K562 (cell line): Measurements from ENCODE around the gene PTPRG. TPM values are rescaled to one million over a fixed set of nuclear protein-coding genes. Genes with fewer than 3 reads are reported as not detected.

Source experiments
- ATAC-seq: fragments of 200-7000 bp; cut with Tn5 transposase; 3 replicates; pipeline ENCODE4 v1.9.1; 2020; ENCODE audit warnings: moderate library complexity
- BruUV-seq: library from RNA; stranded (reverse); fragments of 400-500 nt; replicated peaks from 2 replicates; lab custom pipeline; 2021; lab: Mats Ljungman, UMichigan
- CTCF ChIA-PET: fragments of 300-600 bp; formaldehyde crosslinking; extraction: SDS; loops from one replicate; lab custom pipeline; 2021; ENCODE audit warnings: low intra/inter-chr PET ratio; lab: Yijun Ruan, JAX
- POLR2A ChIA-PET: fragments of 300-600, 350-650 bp; sonication (Branson Sonifier 250); formaldehyde crosslinking; extraction: SDS; loops from one replicate; lab custom pipeline; 2021; ENCODE audit warnings: antibody characterized with exemption, inconsistent platforms; lab: Yijun Ruan, JAX
- DNase-seq, 4 experiments: peaks; one replicate each; pipeline versions ENCODE4 v3.0.0 to v3.0.0-alpha.2; 2011 to 2018; ENCODE audit warnings: low spot score in 3 of 4, mixed read lengths in 3 of 4; ENCODE audit errors: extremely low read depth in 1 of 4
- FAIRE-seq: peaks from 2 replicates; lab custom pipeline; 2011; peaks lifted over from hg19 to GRCh38; lab: Jason Lieb, UNC
- H2AFZ ChIP-seq: 2 replicates; pipeline ENCODE4 v1.6.0; 2011; ENCODE audit warnings: low read depth, low read length, control low read depth, inconsistent platforms
- H3K27ac ChIP-seq: fragments of 200-600 bp; 3 replicates; pipeline ENCODE4 v1.8.0; 2011; ENCODE audit warnings: low read depth, mild to moderate bottlenecking, control low read depth, inconsistent platforms, low read length, moderate library complexity, mixed read lengths; ENCODE audit errors: extremely low read depth
- H3K27me3 ChIP-seq, 2 experiments: fragments of 300-600 bp in 1 of 2; 2 replicates in 1 of 2; 3 replicates in 1 of 2; pipeline versions ENCODE4 v1.6.0 to v1.8.0; 2011; ENCODE audit warnings: inconsistent platforms in 2 of 2, low read length in 2 of 2, mild to moderate bottlenecking in 1 of 2, mixed read lengths in 1 of 2, moderate library complexity in 1 of 2; ENCODE audit not compliant: control insufficient read depth in 2 of 2, insufficient read depth in 2 of 2
- H3K36me3 ChIP-seq: fragments of 300-600 bp; 3 replicates; pipeline ENCODE4 v1.8.0; 2011; ENCODE audit warnings: mild to moderate bottlenecking, low read length, inconsistent platforms; ENCODE audit not compliant: control insufficient read depth, insufficient read depth
- H3K4me1 ChIP-seq, 2 experiments: fragments of 200-600 bp in 1 of 2; replicated peaks in 1 of 2; 2 replicates in 1 of 2; 3 replicates in 1 of 2; pipeline versions ENCODE4 v1.5.1 to v1.8.0; 2011; ENCODE audit warnings: inconsistent platforms in 2 of 2, low read length in 2 of 2, mild to moderate bottlenecking in 1 of 2, mixed read lengths in 1 of 2, moderate library complexity in 1 of 2; ENCODE audit not compliant: control insufficient read depth in 2 of 2, insufficient read depth in 2 of 2
- H3K4me2 ChIP-seq: 2 replicates; pipeline ENCODE4 v1.6.1; 2011; ENCODE audit warnings: low read length, control low read depth, inconsistent platforms, mixed read lengths; ENCODE audit not compliant: insufficient read depth
- H3K4me3 ChIP-seq: fragments of 200-600 bp; sonication (generic), shearing (Covaris generic); 2 replicates; pipeline ENCODE4 v1.5.1; 2016; ENCODE audit warnings: control low read depth, inconsistent platforms
- H3K79me2 ChIP-seq: fragments of 200-600 bp; 3 replicates; pipeline ENCODE4 v1.8.0; 2011; ENCODE audit warnings: low read length, inconsistent platforms; ENCODE audit not compliant: control insufficient read depth, insufficient read depth
- H3K9ac ChIP-seq, 2 experiments: 2 replicates each; pipeline versions ENCODE4 v1.6.0 to v1.6.1; 2011; ENCODE audit warnings: low read depth in 2 of 2, low read length in 2 of 2, control low read depth in 1 of 2, inconsistent platforms in 1 of 2, mild to moderate bottlenecking in 1 of 2, mixed read lengths in 1 of 2; ENCODE audit not compliant: insufficient read depth in 1 of 2
- H3K9me1 ChIP-seq: one replicate; pipeline ENCODE4 v1.6.0; 2011; ENCODE audit warnings: inconsistent platforms, mild to moderate bottlenecking, low read length, moderate library complexity; ENCODE audit not compliant: control insufficient read depth, insufficient read depth
- H3K9me3 ChIP-seq: replicated peaks from 2 replicates; pipeline ENCODE4 v1.5.1; 2011; ENCODE audit warnings: low read depth, low read length, inconsistent platforms; ENCODE audit not compliant: control insufficient read depth, insufficient read depth
- H4K20me1 ChIP-seq: replicated peaks from 2 replicates; pipeline ENCODE4 v1.6.1; 2011; ENCODE audit warnings: low read length, inconsistent platforms, mixed read lengths; ENCODE audit not compliant: control insufficient read depth, insufficient read depth
- BACH1 ChIP-seq: fragments of 200-800 bp; sonication (Bioruptor generic); IDR thresholded peaks from 2 replicates; pipeline ENCODE4 v1.6.1; 2016; ENCODE audit warnings: missing genetic modification characterization, missing compliant biosample characterization
- COPS2 ChIP-seq: fragments of 450-650 bp; conservative IDR thresholded peaks from 2 replicates; pipeline ENCODE4 v1.6.1; 2016; ENCODE audit warnings: mild to moderate bottlenecking, moderate library complexity
- HMG20B ChIP-seq: fragments of 250-450 bp; sonication (Bioruptor Pico); IDR thresholded peaks from 2 replicates; pipeline ENCODE4 v1.5.0; 2021; ENCODE audit warnings: mild to moderate bottlenecking
- HNRNPUL1 ChIP-seq: fragments of 200-400 bp; formaldehyde crosslinking; IDR thresholded peaks from 2 replicates; pipeline ENCODE4 v1.6.1; 2017; ENCODE audit warnings: low read length
- ILK ChIP-seq: fragments of 450-650 bp; IDR thresholded peaks from 2 replicates; pipeline ENCODE4 v1.6.1; 2016; ENCODE audit warnings: missing genetic modification characterization, low read depth, mild to moderate bottlenecking, missing compliant biosample characterization, moderate library complexity, borderline replicate concordance
- NCOA1 ChIP-seq: fragments of 450-650 bp; IDR thresholded peaks from 2 replicates; pipeline ENCODE4 v1.6.1; 2016; ENCODE audit warnings: low read depth
- NFE2 ChIP-seq: IDR thresholded peaks from 2 replicates; pipeline ENCODE4 v1.6.1; 2014; ENCODE audit warnings: antibody characterized with exemption, low read depth
- POLR2AphosphoS2 ChIP-seq: IDR thresholded peaks from 2 replicates; pipeline ENCODE4 v1.6.1; 2012; ENCODE audit warnings: low read length, improper control_type of control experiment
- XRCC4 ChIP-seq: IDR thresholded peaks from one replicate; pipeline ENCODE4 v1.6.1; 2011; ENCODE audit not compliant: insufficient read depth, insufficient read length; ENCODE audit errors: extremely low read depth
- WGBS: fragments of 100-300 bp; shearing (Covaris generic); methylation state at CpG from one replicate; pipeline ENCODE4 v1.1.6; 2016; ENCODE audit warnings: low coverage, mixed read lengths; ENCODE audit not compliant: insufficient coverage; ENCODE audit errors: missing lambda C conversion rate; 5-methylcytosine and 5-hydroxymethylcytosine counted together
- in situ Hi-C: fragments of 300-500 bp; cut with MboI; formaldehyde crosslinking; loops from 4 replicates; pipeline ENCODE4 v1.15.0; 2018; ENCODE audit warnings: inconsistent platforms, mixed read lengths
- intact Hi-C: fragments of 100-400 bp; cut with micrococcal nuclease; formaldehyde crosslinking; loops from 2 replicates; pipeline ENCODE4 v1.14.2; 2022
- polyA plus RNA-seq, 8 experiments: library from polyadenylated mRNA; depleted of rRNA in 4 of 8; stranded (reverse) in 5 of 8; unstranded in 3 of 8; fragments of >200 nt; fragmentation: Nextera tagmentation in 2 of 8; fragmentation: Illumina TruSeq in 1 of 8; extraction: Ambion mirVana in 2 of 8; extraction: Trizol in 1 of 8; gene quantifications; 2 replicates each; pipeline versions ENCODE4 v1.2.1 to v1.2.3, GENCODE V29; 2011 to 2014; ENCODE audit warnings: inconsistent platforms in 1 of 8, missing spikeins in 1 of 8
- total RNA-seq, 7 experiments: library from RNA; depleted of rRNA in 6 of 7; stranded (reverse); fragments of >200 nt in 6 of 7; fragmentation: Illumina TruSeq in 2 of 7; extraction: Trizol in 2 of 7; gene quantifications; 2 replicates each; pipeline versions ENCODE4 v1.2.1 to v1.2.3, GENCODE V29; 2011 to 2021; ENCODE audit warnings: low replicate concordance in 1 of 7
- TF ChIP-seq, protein P1 (sequence below): fragments of 450-650 bp; IDR thresholded peaks from 2 replicates; pipeline ENCODE4 v1.6.1; 2018; ENCODE audit not compliant: partially characterized antibody
- TF ChIP-seq, protein P2 (sequence below): fragments of 450-650 bp; IDR thresholded peaks from 2 replicates; pipeline ENCODE4 v1.6.1; 2016; ENCODE audit warnings: mild to moderate bottlenecking
- TF ChIP-seq, protein P3 (sequence below): sonication (generic); formaldehyde crosslinking; IDR thresholded peaks from 2 replicates; pipeline ENCODE4 v1.8.1; 2023; ENCODE audit warnings: mild to moderate bottlenecking, missing genetic modification reagents
- TF ChIP-seq, protein P4 (sequence below): fragments of 250-450 bp; sonication (Bioruptor Pico); IDR thresholded peaks from 2 replicates; pipeline ENCODE4 v1.9.0; 2021; ENCODE audit warnings: mild to moderate bottlenecking
- TF ChIP-seq, protein P5 (sequence below): fragments of 250-450 bp; sonication (Bioruptor Pico); IDR thresholded peaks from 2 replicates; pipeline ENCODE4 v1.6.1; 2021; ENCODE audit warnings: mild to moderate bottlenecking
- TF ChIP-seq, protein P6 (sequence below): sonication (generic); formaldehyde crosslinking; IDR thresholded peaks from 2 replicates; pipeline ENCODE4 v1.8.0; 2022; ENCODE audit warnings: mild to moderate bottlenecking, missing genetic modification reagents

Gene PTPRG
- total and polyA plus RNA-seq, 9 of the 15 experiments (the other 6 are each of a cell fraction or from before 2014, with no cell fraction given), result 0.16 TPM; not detected in 8

DNA sequence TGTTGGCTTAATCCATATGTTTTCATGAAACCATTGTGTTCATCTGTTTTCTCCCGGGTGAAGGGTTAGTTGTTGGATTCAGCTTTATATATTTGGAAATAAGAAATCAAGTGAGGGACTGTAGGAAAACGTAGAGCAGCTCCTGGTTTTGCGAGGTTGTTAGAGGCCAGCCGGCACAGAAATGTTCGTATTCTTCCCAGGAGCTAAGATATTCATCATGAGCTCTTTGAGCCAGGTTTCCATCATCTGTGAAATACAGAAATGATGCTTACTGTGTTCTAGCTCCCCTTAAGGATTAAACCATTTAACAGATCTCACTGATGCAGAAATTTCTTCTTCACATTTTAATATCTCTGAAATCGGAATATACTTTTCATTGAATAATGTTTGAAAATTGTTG is 235.5 kb downstream of the PTPRG start:
- Histone ChIP-seq H3K79me2 (no peaks in the 10 kb centered on the region), H3K9me1 (no peaks in the 10 kb centered on the region), H3K27me3 (no peaks in the 10 kb centered on the region), H2AFZ (no peak overlapping the region), H3K4me1 (no peaks in the 10 kb centered on the region), H3K9ac (no peak overlapping the region), H3K27ac (no peak overlapping the region), H3K4me3 (no peak overlapping the region), H3K36me3 (no peaks in the 10 kb centered on the region), H4K20me1 (no peaks in the 10 kb centered on the region), H3K4me2 (no peak overlapping the region), H3K9me3 (no peaks in the 10 kb centered on the region)
- ChIA-PET CTCF (no interaction called here), POLR2A (no interaction called here)
- FAIRE-seq (no peak), DNase-seq (no peak), ATAC-seq (no peak)
- WGBS, result 0% methylated on average over 5 of the region's 6 CpGs
- TF ChIP-seq, protein P1, sequence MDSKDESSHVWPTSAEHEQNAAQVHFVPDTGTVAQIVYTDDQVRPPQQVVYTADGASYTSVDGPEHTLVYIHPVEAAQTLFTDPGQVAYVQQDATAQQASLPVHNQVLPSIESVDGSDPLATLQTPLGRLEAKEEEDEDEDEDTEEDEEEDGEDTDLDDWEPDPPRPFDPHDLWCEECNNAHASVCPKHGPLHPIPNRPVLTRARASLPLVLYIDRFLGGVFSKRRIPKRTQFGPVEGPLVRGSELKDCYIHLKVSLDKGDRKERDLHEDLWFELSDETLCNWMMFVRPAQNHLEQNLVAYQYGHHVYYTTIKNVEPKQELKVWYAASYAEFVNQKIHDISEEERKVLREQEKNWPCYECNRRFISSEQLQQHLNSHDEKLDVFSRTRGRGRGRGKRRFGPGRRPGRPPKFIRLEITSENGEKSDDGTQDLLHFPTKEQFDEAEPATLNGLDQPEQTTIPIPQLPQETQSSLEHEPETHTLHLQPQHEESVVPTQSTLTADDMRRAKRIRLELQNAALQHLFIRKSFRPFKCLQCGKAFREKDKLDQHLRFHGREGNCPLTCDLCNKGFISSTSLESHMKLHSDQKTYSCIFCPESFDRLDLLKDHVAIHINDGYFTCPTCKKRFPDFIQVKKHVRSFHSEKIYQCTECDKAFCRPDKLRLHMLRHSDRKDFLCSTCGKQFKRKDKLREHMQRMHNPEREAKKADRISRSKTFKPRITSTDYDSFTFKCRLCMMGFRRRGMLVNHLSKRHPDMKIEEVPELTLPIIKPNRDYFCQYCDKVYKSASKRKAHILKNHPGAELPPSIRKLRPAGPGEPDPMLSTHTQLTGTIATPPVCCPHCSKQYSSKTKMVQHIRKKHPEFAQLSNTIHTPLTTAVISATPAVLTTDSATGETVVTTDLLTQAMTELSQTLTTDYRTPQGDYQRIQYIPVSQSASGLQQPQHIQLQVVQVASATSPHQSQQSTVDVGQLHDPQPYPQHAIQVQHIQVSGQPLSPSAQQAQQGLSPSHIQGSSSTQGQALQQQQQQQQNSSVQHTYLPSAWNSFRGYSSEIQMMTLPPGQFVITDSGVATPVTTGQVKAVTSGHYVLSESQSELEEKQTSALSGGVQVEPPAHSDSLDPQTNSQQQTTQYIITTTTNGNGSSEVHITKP, result no peak
- TF ChIP-seq POLR2AphosphoS2 (no peak), ILK (tag) (no peak), XRCC4 (no peak), COPS2 (no peak), HNRNPUL1 (no peak), BACH1 (tag) (no peak), NCOA1 (no peak), NFE2 (no peak), HMG20B (CRISPR knock-in tag) (no peak)
- TF ChIP-seq, protein P2, sequence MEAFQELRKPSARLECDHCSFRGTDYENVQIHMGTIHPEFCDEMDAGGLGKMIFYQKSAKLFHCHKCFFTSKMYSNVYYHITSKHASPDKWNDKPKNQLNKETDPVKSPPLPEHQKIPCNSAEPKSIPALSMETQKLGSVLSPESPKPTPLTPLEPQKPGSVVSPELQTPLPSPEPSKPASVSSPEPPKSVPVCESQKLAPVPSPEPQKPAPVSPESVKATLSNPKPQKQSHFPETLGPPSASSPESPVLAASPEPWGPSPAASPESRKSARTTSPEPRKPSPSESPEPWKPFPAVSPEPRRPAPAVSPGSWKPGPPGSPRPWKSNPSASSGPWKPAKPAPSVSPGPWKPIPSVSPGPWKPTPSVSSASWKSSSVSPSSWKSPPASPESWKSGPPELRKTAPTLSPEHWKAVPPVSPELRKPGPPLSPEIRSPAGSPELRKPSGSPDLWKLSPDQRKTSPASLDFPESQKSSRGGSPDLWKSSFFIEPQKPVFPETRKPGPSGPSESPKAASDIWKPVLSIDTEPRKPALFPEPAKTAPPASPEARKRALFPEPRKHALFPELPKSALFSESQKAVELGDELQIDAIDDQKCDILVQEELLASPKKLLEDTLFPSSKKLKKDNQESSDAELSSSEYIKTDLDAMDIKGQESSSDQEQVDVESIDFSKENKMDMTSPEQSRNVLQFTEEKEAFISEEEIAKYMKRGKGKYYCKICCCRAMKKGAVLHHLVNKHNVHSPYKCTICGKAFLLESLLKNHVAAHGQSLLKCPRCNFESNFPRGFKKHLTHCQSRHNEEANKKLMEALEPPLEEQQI, result no peak
- TF ChIP-seq, protein P3, sequence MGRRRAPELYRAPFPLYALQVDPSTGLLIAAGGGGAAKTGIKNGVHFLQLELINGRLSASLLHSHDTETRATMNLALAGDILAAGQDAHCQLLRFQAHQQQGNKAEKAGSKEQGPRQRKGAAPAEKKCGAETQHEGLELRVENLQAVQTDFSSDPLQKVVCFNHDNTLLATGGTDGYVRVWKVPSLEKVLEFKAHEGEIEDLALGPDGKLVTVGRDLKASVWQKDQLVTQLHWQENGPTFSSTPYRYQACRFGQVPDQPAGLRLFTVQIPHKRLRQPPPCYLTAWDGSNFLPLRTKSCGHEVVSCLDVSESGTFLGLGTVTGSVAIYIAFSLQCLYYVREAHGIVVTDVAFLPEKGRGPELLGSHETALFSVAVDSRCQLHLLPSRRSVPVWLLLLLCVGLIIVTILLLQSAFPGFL (CRISPR knock-in tag), result no peak
- TF ChIP-seq, protein P4, sequence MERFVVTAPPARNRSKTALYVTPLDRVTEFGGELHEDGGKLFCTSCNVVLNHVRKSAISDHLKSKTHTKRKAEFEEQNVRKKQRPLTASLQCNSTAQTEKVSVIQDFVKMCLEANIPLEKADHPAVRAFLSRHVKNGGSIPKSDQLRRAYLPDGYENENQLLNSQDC (CRISPR knock-in tag), result no peak
- TF ChIP-seq, protein P5, sequence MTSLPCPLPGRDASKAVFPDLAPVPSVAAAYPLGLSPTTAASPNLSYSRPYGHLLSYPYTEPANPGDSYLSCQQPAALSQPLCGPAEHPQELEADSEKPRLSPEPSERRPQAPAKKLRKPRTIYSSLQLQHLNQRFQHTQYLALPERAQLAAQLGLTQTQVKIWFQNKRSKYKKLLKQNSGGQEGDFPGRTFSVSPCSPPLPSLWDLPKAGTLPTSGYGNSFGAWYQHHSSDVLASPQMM (CRISPR knock-in tag), result no peak
- TF ChIP-seq, protein P6, sequence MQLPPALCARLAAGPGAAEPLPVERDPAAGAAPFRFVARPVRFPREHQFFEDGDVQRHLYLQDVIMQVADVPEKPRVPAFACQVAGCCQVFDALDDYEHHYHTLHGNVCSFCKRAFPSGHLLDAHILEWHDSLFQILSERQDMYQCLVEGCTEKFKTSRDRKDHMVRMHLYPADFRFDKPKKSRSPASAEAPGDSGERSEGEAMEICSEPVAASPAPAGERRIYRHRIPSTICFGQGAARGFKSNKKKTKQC (CRISPR knock-in tag), result no peak
- no TSS peak for BruUV-seq
- intact Hi-C loops, result no loop called here
- in situ Hi-C loops, result no loop called here
